ENCODE data around the gene ERMP1.

GRCh38 chr9:5864446-5864845 lies 31.5 kb upstream of the ERMP1 start:
- TF ChIP-seq CTCF (IDR thresholded peaks at IDR 0.05; ENCODE audit: poor library complexity, severe bottlenecking) (no peak), MXI1 (conservative IDR thresholded peaks at IDR 0.05; ENCODE audit: poor library complexity, severe bottlenecking) (no peak), POLR2AphosphoS5 (IDR thresholded peaks at IDR 0.05) (no peak), EP300 (conservative IDR thresholded peaks at IDR 0.05; ENCODE audit: poor library complexity, severe bottlenecking) (no peak), SMC3 (conservative IDR thresholded peaks at IDR 0.05; ENCODE audit: poor library complexity) (no peak), RAD21 (conservative IDR thresholded peaks at IDR 0.05) (no peak)
- TF ChIP-seq, protein P1, sequence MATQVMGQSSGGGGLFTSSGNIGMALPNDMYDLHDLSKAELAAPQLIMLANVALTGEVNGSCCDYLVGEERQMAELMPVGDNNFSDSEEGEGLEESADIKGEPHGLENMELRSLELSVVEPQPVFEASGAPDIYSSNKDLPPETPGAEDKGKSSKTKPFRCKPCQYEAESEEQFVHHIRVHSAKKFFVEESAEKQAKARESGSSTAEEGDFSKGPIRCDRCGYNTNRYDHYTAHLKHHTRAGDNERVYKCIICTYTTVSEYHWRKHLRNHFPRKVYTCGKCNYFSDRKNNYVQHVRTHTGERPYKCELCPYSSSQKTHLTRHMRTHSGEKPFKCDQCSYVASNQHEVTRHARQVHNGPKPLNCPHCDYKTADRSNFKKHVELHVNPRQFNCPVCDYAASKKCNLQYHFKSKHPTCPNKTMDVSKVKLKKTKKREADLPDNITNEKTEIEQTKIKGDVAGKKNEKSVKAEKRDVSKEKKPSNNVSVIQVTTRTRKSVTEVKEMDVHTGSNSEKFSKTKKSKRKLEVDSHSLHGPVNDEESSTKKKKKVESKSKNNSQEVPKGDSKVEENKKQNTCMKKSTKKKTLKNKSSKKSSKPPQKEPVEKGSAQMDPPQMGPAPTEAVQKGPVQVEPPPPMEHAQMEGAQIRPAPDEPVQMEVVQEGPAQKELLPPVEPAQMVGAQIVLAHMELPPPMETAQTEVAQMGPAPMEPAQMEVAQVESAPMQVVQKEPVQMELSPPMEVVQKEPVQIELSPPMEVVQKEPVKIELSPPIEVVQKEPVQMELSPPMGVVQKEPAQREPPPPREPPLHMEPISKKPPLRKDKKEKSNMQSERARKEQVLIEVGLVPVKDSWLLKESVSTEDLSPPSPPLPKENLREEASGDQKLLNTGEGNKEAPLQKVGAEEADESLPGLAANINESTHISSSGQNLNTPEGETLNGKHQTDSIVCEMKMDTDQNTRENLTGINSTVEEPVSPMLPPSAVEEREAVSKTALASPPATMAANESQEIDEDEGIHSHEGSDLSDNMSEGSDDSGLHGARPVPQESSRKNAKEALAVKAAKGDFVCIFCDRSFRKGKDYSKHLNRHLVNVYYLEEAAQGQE (IDR thresholded peaks at IDR 0.05; ENCODE audit: borderline replicate concordance) = no peak
